HG02623 (cell line): ENCODE results near the gene IL3RA.

ENCODE experiments used
- ATAC-seq: cut with Tn5 transposase; IDR thresholded peaks from one replicate; pipeline ENCODE4 v1.9.1; 2021; ENCODE audit warnings: moderate library complexity; ENCODE audit not compliant: unreplicated experiment

Gene IL3RA

DNA sequence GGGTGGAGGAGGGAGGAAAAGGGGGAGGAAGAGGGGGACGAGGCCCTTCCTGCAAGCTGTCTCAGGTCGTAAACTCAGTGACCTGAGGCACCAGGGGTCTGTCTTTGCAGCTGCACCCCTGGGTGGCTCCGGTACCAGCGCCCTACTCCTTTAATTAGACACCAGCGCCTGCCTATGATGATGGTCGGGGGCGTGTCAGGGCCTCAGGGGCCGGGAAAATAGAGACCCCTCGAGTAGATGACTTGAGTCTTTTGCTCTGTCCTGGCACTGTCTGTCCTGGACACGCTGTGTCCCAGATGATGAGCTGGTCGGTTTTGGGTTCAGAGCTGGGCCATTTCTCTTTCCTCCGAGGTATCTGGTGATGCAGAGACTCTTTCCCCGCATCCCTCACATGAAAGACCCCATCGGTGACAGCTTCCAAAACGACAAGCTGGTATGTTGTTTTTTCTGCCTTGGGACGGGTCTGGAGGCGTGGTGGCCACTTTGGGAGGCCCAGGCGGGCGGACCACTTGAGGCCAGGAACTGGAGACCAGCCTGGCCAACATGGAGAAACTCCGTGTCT, 44.2 kb downstream of the IL3RA start:
- ATAC-seq: no peak

DNA sequence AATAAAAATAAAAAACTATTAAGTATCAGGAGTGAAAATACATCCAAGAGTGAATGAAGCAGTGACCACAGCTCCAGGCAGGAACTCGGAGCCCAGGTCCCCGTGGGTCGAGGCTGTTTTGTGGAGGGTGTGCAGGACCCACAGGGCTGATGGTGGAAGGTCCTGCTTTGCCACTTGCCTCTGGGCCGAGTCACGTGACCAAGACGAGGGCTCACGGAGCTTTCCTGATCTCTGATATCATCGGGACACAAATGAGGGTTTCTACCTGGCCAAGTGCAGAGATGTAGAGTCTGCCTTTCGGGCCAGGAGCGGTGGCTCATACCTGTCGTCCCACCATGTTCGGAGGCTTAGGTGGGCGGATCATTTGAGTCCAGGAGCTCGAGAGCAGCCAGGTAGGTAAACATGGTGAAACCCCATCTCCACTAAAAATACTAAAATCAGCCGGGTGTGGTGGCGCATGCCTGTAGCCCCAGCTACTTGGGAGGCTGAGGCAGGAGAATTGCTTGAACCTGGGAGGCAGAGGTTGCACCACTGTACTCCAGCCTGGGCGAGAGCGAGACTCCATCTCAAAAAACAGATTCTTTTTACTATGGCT, 48.2 kb downstream of the IL3RA start:
- no peak for ATAC-seq

DNA sequence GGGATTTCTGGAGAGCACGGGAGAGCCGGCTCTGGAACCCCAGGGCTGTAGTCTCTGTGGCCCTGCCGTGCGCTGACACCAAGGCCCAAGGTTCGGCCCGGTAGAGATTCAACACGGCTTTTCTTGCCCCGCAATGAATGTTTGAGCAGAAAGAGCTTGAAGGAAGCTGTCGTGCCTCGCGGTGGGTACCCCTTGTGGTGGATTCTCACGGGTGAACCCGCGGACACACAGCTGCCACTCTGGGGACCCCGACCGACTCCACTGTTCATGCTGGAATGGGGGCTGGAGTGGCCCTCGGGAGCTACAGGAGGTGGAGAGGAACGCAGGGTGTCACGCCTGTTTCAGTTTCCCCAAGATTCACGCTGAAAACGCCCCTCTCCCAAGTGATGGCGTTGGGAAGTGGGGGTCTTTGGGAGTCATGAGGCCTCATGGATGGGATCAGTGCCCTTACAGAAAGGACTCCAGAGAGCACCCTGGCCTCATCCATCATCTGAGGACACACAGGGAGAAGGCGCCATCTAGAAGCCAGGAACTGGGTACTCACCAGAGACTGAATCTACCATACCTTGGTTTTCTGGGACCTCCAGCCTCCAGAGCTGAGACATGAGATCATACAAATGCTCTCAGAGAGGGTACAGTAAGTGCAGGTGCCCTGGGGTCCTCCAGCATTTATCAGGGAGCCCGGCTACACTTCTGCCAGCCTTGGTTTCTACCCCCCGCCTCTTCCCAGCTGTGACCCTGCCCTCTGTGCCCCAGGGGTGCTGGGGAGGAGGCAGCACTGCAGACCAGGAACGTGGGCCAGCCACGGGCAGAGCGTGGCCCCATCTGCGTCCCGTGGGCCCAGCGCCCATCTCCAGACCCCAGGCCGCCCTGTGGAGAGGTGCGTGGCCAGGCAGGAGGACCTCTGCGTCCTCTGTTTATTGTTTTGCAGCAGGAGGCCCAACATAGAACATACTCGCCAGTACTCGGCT, 49.0 kb downstream of the IL3RA start:
- no peak for ATAC-seq

DNA sequence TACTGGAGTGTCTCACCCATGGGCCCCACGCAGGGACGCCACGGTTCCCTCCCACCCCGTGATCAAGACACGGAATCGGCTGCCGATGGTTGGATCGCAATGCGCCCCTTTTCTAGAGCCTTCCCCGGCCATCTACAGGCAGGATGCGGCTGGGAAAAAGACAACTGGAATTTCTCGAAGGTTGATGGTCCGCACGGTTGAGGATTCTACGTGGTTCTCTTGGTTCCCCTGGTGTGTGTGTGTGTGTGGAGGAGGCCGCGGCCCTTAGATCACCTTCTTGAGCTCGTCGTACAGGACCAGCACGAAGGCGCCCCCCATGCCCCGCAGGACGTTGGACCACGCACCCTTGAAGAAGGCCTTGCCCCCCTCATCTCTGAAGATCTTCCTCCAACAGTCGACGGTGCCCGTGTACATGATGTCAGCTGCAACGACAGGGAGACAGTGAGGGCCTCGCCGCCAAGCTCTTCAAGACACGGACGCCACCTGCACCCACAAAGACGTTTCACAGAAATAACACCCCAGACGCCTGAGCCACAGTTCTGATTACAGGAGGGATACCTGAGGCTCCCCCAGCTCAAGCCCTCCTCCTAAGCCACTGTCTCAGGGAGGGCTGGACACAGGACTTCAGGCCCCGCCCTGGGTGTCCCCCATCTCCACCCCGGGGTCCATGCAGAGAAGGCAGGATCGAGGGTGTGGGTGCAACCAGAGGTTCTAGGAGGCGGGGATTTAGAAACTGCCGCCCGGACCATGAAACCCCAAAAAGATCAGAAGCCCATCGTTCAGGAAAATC, 49.9 kb downstream of the IL3RA start:
- no peak for ATAC-seq

DNA sequence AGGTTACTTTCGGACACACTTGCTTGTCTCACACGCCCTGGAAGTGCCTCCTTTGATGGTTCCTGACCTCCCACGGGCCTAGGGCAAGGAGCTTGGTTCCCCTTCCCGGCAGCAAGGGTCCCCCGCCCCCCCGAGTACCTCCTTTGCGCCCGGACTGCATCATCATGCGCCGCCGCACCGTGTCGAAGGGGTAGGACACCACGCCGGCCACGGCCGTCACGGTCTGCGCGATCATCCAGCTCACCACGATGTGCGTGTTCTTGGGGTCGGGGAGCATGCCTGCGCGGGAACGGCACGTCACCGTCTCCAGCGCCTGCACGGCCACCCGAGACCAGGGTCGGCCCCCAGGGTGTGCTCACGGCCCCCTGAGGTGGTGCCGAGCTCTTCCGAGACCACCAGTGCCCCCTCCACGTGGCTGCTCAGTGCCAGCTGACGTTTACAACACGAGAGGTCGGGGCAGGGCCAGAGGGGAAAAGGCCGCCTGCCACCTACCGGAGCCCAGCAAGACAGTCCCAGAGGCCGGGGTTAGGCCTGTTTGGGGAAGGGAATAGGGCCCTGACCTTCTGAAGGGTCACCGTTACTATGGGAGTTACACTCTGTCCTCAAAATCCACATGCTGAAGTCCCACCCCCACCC, 50.7 kb downstream of the IL3RA start:
- no peak for ATAC-seq

DNA sequence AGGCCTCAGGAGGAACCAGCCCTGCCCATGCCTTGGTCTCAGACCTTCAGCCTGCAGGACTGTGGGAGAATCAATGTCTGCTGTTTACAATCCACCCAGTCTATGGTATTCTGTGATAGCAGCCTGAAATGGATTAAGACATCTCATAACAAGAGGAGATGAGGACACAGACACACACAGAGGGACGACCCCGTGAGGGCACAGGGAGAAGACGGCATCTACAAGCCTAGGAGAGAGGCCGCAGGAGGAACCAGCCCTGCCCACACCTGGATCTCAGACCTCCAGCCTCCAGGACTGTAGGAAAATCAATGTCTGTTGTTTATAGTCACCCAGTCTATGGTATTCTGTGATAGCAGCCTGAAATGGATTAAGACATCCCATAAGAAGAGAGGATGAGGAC, 52.1 kb downstream of the IL3RA start:
- ATAC-seq: no peak

DNA sequence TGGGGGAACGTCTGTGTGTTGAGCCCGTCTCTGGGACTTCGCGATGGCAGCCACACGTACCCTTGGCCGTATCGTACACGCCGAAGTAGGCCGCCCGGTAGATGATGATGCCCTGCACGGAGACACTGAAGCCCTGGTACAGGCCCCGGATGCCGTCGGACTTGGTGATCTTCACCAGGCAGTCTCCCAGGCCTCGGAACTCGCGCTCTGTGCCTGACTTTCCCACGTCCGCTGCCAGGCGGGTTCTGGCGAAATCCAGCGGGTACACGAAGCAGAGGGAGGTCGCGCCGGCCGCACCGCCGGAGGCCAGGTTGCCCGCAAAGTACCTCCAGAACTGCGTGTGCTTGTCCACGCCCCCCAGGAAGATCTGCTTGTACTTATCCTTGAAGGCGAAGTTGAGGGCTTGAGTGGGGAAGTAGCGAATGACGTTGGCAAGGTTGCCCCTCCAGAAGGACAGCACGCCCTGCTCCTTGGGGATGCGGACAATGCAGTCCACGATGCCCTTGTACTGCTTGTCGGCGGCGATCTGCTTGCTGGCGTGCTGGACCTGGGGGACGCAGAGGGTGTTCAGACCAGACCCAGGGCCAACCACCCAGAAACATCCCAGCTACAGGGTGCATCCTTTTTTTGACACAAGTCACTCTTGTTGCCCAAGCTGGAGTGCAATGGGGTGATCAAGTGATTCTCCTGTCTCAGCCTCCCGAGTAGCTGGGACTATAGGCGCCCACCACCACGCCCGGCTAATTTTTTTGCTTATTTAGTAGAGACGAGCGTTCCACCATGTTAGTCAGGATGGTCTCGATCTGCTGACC, 52.8 kb downstream of the IL3RA start:
- no peak for ATAC-seq

DNA sequence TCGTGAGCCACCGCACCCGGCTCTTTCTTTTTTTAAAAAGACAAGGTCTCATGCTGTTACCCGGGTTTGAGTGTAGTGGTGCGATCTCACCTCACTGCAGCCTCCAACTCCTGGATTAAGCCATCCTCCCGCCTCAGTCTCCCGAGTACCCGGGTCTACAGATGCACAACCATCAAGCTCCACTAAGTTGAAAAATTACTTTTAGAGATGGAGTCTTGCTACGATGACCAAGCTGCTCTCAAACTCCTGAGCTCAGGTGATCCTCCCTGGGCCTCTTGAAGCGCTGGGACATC, 53.4 kb downstream of the IL3RA start:
- ATAC-seq: no peak

DNA sequence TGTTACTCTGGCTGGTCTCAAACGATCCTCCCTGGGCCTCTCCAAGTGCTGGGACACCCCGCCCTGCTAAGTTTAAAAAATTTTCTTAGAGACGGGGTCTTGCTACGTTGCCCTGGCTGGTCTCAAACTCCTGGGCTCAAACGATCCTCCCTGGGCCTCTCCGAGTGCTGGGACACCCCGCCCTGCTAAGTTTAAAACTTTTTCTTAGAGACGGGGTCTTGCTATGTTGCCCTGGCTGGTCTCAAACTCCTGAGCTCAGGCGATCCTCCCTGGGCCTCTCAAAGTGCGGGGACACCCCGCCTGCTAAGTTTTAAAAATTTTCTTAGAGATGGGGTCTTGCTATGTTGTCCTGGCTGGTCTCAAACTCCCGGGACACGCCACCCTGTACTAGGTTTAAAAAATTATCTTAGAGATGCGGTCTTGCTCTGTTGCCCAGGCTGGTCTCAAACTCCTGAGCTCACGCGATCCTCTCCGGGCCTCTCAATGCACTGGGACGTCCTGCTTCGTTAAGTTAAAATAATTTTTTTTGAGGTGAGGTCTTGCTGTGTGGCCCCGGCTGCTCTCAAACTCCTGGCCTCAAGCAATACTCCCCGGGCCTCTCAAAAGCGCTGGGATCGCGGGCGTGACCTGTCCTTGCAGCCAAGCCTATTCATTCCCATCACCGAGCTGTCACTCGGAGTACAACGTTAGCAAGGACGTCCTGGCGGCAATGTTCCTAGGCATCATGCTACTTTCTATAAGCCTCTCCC, 54.2 kb downstream of the IL3RA start:
- ATAC-seq: no peak

DNA sequence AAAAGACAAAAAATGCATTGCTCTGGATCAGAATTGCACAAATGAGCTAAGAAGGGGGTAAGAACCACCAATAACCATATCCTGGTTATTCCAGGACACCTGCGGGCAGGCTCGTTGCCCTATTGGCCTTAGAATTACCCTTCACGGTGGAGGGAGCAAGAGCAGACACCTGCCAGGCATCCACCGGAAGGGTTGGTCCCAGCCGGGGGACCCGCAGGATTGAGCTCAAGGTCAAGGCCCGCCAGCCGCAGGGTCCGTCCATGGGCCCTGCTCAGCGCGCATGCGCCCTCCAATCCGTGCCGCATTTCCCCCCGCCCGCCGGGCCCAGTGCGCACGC, 54.8 kb downstream of the IL3RA start:
- ATAC-seq: no peak

DNA sequence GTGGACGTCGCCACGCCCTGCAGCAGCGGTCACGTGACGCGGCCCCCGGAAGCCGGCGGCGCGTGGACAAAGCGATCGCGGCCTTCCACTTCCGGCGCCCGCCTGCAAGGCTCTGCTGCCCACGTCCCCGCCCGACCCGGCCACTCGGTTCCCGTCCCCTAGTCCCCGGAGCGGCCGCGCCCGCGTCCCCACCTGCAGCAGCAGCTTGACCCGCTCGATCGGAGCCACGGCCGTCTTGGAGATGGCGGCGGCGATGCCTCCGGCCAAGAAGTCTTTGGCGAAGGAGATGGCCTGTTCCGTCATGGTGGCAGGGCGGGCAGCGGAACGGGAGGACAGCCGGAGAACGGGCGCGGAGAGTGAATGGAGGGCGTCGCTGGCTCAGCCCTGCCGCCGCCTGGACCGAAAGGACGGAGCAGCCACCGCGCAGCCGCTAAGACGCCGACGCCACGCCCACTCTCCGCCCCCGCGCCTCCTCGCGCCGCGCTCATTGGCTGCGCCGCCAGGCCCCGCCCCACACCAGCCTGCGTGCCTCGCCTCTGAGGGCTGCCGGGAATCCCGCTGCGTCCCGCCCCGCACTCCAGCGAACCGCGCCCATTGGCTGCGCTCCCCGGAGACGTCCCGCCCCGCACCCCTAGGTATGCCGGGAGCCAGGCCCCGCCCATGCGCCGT, 55.3 kb downstream of the IL3RA start, which contains the start of gene SLC25A6:
SLC25A6 (minus strand) TSS at position 407 of the 669 bp plus-strand sequence; CDS start at position 303, 104 bp downstream.
- peak; percentile 92 for ATAC-seq

DNA sequence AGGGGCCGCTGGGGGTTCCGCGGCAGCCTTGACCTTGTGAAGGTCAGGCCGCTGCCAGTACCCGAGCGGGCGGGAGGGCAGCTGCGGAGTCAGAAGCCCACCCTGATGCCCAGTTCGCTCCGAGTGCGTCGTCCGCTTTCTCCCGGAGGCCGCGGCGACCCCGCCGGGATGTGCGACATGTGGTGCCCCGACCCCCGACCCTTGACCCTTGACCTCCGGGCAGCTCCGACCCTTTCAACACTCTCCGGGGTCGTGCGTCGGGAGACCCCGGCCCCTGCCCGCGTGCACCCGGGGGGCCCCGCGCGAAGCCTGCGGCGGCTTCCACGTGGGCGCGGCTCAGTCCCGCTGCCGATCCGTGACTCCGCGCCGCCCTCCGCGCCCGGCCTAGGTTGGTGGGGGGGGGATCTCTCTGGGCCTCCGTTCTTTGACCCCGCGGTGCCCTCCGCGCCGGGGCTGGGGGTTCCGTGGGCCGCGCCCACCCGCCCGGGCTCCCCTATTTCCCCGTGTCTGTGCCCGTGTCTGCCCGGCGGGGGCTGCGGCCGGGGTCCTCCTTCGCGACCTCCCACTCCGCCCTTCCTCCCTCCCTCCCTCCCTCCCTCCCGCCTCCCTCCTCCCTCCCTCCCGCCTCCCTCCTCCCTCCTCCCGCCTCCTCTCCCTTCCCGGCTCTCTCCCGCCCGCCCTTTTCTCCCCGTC, 55.9 kb downstream of the IL3RA start:
- peak; percentile 15 for ATAC-seq

DNA sequence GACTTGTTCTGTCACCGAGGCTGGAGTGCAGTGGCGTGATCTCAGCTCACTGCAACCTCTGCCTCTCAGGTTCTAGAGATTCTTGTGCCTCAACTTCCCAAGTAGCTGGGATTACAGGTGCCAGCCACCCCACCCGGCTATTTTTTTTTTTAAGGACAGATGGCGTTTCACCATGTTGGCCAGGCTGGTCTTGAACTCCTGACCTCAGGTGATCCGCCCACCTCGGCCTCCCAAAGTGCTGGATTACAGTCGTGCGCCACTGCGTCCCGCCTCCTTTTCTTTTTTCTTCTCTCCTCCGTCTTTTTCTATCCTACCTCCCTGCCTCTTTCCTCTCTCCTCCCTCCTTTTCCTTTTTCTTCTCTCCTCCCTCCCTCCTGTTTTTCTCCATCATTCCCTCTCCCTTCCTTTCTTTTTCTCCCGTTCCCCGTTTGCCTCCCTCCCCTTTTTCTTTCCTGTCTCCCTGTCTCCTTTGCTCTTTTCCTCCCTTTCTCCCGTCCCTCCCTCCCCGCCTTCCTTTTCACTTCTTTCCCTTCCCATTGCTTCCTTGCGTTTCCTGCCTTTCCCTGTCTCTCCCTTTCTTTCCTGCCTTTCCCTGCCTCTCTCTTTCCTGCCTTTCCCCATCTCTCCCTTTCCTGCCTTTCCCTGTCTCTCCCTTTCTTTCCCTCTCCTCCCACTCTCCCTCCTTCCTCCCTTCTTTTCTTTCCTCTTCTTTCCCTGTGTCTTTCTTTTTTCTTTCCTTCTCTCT, 57.5 kb downstream of the IL3RA start:
- no peak for ATAC-seq

DNA sequence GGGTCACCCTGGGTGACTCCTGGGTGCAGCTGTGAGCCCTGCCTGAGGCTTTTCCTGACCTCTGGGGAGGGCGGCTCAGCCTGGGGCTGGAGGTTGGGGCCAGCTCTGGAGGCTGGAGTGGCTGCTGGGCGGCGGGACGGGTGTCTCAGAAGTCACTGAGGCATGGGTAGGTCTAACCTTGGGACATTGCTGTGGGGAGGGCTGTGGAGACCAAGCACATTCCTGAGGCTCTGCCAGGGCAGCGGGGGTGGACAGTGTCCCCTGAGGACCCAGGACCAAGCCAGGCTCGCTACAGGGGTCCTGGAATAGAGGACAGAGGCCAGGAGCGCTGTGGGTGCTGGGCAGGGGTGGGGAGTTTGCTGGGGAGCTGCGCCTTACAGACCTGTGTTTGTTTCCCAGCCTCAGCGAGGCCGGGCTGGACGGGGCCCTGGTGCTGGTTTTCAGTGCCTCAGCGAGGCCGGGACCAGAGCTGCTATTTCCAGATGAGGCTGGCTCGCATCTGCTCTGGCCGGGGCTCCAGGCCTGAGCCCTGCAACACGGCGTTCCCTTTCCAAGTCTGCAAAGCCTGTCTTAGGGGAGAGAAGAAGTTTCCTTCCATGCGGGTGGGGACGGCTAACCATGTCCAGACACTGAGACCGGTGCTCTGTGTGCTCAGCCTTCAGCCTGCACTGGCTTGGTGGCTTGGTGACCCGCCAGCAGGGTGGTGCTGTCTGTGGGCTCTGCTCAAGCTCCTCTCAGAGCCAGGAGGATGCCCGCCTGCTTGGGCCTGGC, 58.3 kb downstream of the IL3RA start:
- no peak for ATAC-seq

DNA sequence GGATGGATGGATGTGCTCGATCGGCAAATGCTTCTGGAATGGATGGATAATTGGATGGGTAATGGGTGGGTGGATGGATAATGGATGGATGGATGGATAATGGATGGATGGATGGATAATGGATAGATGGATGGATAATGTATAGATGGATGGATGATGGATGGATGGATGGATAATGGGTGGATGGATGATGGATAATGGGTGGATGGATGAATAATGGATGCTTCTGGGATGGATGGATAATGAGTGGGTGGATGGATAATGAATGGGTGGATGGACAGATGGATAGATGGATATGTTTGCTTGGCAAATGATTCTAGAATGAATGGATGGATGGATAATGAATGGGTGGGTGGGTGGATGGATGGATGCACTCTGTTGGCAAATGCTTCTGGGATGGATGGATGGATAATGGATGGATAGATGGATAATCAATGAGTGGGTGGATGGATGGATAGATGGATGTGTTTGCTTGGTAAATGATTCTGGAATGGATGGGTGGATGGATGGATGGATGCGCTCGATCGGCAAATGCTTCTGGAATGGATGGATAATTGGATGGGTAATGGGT, 59.1 kb downstream of the IL3RA start:
- no peak for ATAC-seq

DNA sequence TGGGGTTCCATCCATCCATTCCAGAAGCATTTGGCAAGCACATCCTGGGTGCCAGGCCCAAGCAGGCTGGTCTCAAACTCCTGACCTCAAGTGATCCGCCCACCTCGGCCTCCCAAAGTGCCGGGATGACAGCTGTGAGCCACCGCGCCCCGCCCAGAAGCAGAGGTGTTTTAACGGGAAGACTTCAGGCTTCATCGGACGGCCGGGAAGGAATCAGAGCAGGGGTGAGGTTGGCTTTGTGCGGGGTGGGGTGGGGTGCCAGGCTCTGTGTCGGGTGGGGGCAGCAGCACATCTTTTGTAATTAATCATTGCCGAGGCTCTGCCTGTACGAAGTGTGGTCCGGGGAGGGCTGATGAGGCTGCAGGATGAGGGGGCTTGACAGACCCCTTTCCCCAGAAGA, 60.4 kb downstream of the IL3RA start:
- ATAC-seq: no peak
